GM21381 (cell line): ENCODE measurements around the gene KCNJ6.
"Not testable (repeated sequence)": the region's sequence is repeated elsewhere in the genome, so short reads cannot be mapped to it uniquely, and the experiment has no call there.

Experiments used
- ATAC-seq: cut with Tn5 transposase; IDR thresholded peaks from one replicate; pipeline ENCODE4 v1.9.1; 2021; ENCODE audit warnings: mild to moderate bottlenecking, moderate library complexity; ENCODE audit not compliant: unreplicated experiment

KCNJ6 gene

GRCh38 chr21:37688952-37689659 is 227.2 kb downstream of the KCNJ6 start:
- ATAC-seq, result no peak

GRCh38 chr21:37686991-37687810 is 229.1 kb downstream of the KCNJ6 start:
- ATAC-seq, result no peak

GRCh38 chr21:37684547-37684946 is 231.7 kb downstream of the KCNJ6 start:
- ATAC-seq, result no peak

- no peak for ATAC-seq
Measured at GRCh38 chr21:37684115-37684493, 232.2 kb downstream of the KCNJ6 start.

GRCh38 chr21:37683396-37684114 is 232.7 kb downstream of the KCNJ6 start:
- ATAC-seq, result no peak

- no peak for ATAC-seq
Measured at GRCh38 chr21:37682966-37683365, 233.3 kb downstream of the KCNJ6 start.

- ATAC-seq, result no peak
Measured at GRCh38 chr21:37677006-37677405, 239.3 kb downstream of the KCNJ6 start.

GRCh38 chr21:37675202-37675801 is 241.0 kb downstream of the KCNJ6 start:
- ATAC-seq, result no peak

- no peak for ATAC-seq
Measured at GRCh38 chr21:37673801-37674575, 242.3 kb downstream of the KCNJ6 start.

- no peak for ATAC-seq
Measured at GRCh38 chr21:37671381-37671780, 244.9 kb downstream of the KCNJ6 start.

- no peak for ATAC-seq
Measured at GRCh38 chr21:37670883-37671282, 245.4 kb downstream of the KCNJ6 start.

- no peak for ATAC-seq
Measured at GRCh38 chr21:37669249-37669648, 247.0 kb downstream of the KCNJ6 start.

GRCh38 chr21:37668462-37669239 is 247.6 kb downstream of the KCNJ6 start:
- no peak for ATAC-seq

GRCh38 chr21:37667380-37667779 is 248.9 kb downstream of the KCNJ6 start:
- ATAC-seq, result no peak

- no peak for ATAC-seq
Measured at GRCh38 chr21:37665230-37666024, 250.8 kb downstream of the KCNJ6 start.

- ATAC-seq, result not testable (repeated sequence)
Measured at GRCh38 chr21:37662227-37662626, 254.0 kb downstream of the KCNJ6 start.

GRCh38 chr21:37660709-37661108 is 255.5 kb downstream of the KCNJ6 start:
- no peak for ATAC-seq

- ATAC-seq, result no peak
Measured at GRCh38 chr21:37659874-37660273, 256.4 kb downstream of the KCNJ6 start.
